Ramos (cell line): ENCODE data around the gene TMEM100.

Source experiments
- in situ Hi-C: fragments of 300-500 bp; cut with MboI; formaldehyde crosslinking; loops from one replicate; pipeline ENCODE4 v1.14.3; 2022; ENCODE audit warnings: low sequenced_read_pairs; ENCODE audit not compliant: unreplicated experiment

Gene TMEM100

DNA sequence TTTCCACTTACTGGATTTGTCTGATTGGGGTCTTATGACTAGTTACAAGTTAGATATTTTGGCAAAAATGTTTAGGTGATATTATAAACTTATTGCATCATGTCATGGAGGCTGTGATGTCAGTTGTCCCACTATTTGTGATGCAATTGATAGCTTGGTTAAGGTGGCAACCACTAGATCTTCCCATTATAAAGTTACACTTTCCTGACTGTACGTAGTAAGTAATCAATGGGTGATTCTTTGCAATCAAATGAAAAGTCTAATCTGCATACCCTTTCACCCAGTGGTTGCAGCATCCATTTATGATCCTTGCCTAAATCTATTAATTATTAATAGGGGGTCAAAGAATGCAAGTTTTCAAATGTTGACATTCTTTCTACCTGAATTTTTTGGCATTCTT lies 23.8 kb upstream of the TMEM100 start:
- in situ Hi-C loops = no loop called here

DNA sequence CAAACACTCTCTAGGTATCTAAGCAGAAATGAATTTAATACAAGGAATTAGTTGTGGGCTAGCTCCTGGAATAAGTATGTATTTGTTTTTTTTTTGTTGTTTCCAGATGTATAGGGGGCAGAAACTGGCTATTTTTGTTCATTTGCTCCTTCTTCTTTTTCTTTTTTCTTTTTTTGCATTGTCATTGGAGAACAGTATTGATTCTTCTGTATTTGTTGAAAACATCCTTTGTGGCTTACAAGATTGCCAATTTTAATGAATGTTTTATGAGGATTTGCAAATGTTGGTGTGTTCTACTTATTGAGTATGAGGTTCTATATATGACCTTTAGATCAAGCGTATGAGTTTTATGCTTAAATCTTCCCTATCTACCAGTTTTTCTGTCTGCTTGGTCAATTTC lies 22.6 kb upstream of the TMEM100 start:
- in situ Hi-C loops = no loop called here

DNA sequence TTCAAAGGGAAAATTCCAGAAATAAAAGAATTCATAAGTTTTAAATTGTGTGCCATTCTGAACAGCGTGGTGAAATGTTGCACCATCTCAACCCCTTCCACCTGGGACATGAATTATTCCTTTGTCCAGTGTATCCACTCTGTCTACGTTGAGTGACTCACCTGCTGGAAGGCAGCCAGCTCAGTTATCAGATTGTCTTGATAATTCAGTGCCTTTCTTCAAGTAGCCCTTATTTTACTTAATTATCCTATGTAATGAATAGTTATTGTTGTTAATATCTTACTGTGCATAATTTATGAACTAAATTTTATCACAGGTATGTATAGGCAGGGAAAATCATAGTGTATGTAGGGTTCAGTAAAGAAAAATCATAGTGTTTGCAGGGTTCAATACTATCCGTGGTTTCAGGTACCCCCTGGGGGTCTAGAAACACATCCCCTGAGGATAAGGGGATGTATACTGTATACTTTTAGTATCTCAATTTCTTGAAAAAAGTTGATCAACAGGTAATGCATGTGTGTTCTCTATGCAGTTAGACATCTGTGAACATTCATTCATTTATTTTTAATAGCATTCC lies 20.5 kb upstream of the TMEM100 start:
- in situ Hi-C loops = no loop called here

DNA sequence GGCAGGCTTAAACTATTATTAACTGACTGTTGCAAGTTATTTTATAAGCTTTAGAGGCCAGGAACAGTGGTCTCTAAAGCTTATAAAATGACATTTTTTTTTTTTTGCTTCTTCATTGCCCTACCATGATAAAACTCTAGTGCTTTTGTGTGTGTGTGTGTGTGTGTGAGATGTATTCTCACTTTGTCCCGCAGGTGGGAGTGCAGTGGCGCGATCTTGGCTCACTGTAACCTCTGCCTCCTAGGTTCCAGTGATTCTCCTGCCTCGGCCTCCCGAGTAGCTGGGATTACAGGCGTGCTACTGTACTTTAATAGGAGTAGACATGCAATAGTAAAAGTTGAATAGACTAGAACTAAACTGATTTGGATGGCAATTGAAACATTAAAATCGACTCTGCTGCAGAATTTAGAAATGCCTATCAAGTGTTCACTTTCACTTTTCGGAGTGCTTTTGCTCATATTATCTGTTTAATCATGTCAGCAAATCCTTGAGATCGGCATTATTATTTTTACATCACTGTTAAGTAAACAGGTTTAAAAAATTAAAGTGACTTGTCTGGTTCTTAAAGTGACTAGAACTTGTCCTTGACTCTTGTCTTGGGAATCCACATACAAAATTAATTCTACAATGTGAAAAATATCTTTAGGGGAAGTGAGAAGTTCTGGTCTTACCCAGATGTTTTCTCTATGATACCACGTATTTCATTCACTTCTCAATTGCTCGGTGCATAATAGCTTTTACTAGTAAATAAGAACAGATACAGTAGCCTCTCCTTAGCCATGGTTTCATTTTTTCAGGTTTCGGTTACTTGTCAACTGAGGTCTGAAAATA lies 19.8 kb upstream of the TMEM100 start:
- in situ Hi-C loops = no loop called here

DNA sequence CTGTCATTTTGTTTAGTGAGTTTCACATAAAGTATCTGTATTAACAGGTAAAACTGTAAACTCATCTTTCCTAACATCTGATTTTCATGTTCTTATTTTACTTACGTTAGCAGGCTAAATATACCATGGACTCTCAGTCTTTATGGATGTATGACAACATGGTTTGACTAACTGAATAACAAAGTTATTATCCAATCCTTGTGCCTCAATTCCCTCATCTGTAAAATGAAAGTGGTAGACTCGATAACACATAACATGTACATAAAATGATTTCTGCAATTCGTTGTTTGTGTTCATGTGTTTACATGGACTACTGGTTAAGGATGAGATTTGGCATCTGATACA lies 18.7 kb upstream of the TMEM100 start:
- in situ Hi-C loops = no loop called here

DNA sequence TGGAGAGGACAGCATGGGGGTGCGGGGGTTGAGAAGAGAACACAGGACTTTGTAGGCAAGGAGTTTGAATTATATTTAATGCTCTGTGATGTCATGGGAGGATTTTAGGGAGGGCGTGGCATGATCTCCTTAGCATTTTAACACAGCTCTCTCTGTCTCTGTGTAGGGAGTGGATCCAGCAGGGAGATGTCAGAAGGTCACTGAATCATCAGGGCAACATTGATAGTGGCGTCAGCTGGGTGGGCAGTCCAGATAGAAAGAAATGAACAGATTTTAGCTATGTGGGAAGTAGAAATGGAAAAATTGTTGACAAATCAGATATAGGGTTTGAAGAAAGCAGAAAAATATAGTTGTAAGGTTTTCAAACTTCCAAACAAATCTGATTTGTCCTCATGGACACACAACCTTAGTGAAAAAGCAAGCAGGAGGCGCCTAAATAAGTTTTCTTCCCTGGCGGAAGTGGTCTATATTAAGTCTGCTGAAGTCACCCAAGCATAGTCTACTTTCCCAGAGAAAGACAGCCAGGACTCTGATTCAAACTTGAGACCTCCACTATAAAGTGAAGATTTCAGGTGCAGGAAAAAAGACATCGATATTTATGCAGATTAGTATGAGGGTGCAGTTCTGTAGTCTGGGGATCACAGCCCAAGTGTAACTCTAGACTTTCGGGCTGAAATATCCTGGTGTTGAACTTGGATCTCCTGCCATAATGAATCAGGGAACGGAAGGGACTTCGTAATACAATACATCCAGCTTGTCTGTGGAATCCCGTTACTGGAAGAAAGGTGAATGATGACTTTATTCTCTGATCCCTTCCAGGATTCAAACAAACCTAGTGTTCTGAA lies 18.1 kb upstream of the TMEM100 start:
- in situ Hi-C loops = no loop called here

DNA sequence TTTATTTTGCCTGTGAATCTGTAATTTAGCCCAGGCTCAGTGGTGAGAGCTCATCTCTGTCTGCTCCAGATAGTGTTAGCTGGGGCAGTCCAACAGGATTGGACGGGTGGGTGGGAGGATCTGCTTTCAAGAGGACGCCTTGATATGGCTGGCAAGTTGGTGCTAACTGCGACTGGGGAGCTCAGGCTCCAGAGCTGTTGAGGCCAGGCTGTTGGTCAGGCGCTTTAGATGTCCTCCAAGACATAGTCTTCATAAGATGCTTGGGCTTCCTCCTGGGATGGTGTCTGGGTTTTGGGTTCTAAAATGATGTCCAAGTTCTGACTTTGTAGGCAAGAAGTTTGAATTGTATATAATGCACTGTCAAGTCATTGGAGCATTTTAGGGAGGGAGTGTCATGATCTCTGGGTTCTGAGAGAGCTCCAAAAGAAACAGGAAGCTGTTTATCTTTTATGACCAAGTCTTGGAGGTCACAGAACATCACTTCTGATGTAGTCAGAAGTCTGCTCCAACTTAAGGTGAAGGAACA lies 15.4 kb upstream of the TMEM100 start:
- in situ Hi-C loops = no loop called here

DNA sequence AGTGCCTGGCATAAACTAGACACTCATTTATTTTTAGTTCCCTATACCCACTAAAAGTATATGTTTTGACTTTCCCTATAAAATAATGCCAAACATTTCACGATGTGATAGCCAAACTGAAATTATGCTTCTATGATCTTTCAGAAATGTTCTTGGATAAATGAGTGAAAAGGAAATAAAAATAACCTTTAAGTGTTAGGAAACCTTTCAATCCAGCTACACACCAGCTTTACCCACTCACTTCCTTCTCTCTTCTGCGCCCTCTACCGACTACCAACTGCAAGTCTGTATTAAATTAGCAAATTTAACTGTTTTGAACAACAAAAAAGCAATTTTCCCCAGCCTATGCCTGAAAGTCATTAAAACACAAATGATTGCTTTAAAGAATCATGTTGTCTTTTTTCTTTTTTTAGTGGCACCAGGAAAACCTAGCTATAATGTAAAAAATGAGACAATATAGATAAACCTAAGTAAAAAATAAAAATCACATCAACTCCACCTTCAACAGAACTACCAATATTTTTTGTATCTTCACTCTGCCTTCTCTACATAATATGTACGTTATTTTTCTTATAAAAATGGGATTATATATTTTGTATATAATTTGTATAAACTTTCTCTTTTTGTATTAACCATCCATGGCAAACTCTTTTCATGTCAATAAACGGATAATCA lies 13.2 kb upstream of the TMEM100 start:
- in situ Hi-C loops = no loop called here

DNA sequence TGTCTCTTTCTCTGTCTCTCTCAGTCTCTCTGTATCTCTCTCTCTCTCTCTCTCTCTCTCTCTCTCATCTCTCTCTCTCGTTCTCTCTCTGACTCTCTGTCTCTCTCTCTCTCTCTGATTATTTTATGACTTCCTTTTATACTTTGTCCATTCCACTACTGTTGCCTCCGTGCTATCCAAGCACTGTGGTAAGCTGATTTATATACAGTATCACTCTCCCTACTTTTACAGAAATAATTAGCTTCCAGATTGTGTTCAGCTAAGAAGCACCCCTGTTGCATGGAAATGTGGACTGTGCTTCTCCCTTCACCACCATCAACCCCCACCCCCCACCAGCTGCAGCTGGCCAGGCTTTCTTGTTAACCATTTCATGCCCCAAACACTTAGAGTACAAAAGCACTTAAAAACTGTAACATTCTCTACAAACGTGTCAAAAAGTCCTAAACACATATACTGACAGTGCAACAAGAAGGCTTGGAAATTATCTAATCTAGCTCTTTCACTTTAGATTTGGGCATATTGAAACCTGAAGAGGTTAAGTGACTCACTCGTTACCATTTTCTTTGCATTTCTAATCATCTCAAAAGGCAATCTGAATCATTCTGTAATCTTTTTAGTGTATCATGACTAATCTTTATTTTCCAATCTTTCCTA lies 11.6 kb upstream of the TMEM100 start:
- in situ Hi-C loops = no loop called here

DNA sequence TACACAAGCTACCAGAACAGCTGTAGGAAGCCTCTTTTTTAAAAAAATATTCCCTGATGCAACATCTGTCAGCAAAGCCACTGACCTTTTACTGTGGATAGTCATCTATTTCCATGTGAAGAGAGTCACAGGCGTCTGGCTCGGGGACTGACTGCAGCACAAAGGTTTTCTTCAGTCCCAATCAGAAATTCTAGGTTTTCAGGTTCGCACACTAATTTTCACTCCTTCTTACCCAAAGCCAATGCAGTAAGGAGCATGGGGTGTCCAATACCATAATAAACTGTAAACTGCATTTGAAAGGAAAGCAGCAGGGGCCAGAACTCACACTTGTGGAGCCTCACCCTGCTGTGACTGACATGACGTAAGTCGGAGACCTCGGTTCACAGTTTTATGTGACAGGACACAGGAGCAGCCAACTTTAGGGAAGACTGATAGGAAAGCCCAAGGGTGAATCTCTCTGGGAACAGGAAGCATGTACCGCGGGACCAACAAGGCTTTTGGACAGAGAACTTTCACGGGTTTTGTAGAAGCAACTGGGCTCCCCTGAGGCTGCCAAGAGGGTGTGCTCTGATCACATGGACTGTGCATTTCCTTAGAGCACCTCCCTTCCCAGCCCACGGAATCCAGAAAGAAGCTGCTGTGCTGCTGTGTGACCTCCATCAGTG lies 9.1 kb upstream of the TMEM100 start:
- in situ Hi-C loops = no loop called here

DNA sequence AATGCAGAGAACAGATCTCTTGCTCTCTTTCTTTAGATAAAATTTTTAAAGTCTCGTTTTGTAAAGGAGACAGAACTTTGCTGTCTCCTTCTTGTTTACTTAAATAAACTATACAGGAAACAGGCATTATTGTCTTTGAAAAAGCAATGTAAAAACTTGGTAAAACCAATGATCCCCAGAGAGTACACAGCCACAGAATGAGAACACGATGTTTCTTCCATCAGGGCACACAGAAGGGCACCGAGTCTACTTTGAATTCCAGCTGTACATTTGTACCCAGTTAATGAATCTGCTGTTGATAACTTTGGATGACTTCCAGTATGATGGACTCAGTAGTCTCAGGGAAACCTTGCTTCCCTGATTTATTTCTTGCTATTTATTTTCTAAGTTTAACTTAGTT lies 8.1 kb upstream of the TMEM100 start:
- in situ Hi-C loops = no loop called here

DNA sequence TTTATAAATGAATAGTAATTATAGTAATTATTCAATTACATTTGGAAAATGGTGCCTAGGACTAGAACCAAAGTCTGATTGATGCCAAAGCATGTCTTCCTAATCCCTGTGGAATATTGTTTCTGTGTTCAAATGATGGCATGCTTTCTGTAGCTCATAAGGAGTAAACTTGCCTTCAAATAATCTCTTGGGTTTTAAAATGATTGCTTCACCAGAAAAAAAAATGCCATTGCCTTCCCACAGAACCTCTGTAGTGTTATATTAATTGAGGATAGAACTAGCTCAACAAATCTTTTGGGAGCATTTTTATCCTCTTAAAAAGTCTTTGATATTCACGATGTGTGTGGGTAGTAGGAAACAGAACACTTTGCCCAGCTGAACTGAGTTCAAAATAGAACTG lies 7.7 kb upstream of the TMEM100 start:
- in situ Hi-C loops = no loop called here

DNA sequence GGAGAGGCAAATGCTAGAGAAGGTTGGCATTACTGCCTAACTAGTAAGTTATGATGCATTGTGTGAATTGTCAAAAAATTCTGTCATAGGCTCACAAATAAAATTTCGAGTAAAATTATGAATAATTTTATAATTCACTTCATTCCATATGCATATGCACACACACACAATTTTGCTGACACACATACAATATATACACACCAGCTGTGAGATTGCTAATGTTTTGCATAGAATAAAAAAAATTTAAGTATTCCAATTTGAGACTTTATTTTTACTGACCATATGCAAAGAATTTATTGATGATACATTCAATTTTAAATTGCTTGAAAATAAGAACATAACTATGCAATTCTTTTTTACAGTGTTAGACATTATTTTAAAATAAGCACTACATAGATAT lies 6.8 kb upstream of the TMEM100 start:
- in situ Hi-C loops = no loop called here

DNA sequence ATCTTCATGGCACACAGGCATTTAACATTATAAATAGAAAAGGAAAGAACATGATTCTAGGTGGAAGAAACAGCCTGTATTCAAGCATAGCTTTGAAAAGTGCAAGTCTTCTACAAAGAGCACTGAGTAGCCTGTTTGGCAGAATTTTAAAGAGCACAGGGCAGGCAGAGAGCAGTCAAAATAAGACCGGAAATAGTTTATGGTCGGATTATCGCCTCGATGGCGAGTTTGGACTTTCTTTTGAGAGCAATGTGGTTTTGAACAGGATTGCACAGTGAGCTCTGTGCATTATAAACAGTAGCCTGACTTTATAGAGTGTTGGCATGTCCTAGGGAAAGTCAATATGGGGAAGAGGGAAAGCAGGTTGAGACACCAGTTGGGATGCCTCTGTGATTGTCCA lies 6.2 kb upstream of the TMEM100 start:
- in situ Hi-C loops = no loop called here

DNA sequence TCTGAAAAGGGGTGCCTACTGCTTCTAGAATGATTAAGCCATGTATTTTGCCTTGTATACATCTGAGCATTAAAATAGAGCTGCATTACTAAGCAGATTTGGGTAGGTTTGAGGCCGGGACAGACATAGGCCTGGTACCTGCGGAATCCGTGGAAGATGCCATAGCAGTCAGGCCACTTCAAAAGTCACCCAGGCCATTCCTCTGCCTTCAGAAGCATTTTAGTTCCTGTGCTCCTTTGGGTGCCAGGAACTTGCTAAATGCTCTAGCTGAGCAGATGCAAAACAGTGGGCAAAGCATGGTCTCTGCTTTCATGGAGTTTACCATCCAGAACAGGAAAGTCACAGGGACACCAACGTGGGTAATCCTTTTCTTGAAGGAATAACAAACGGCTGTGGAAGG lies 5.7 kb upstream of the TMEM100 start:
- in situ Hi-C loops = no loop called here

DNA sequence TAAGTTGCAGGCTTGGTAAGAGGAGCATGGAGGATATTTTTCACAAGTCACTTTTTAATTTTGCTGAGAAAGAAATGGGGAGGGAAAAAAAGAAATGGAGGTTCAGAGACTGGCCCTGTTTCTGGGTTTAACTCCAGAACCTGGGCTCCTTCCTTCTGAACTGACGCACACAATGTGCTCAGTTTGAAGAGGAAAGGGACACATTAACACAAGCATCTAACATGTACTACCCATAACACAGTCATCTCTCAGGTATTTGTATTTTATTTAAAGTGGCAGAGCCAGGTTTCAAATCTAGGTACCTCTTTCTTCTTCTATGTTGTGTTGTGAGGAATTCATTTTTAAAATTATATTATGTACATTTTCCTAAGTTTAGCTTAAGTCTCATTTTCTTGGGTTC lies 5.3 kb upstream of the TMEM100 start:
- in situ Hi-C loops = no loop called here

DNA sequence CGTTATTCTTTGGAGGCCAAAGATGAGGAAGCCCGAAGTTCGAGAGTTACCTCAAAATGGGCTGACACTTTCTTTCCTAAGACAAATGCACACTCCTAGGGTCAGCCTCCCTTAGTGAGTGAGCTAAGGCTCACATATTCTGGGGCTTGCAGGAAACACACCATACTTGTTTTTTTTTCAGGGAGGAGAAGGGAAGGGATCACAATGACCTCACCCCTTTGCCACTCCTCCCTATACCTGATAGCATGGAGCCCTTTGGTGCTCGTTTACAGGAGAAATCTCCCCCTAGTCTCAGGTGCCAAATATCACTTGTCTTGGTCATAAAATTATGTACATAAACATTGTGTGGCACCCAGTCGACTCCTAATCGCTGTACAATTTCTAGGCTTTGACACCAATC lies 4.6 kb upstream of the TMEM100 start:
- in situ Hi-C loops = no loop called here

DNA sequence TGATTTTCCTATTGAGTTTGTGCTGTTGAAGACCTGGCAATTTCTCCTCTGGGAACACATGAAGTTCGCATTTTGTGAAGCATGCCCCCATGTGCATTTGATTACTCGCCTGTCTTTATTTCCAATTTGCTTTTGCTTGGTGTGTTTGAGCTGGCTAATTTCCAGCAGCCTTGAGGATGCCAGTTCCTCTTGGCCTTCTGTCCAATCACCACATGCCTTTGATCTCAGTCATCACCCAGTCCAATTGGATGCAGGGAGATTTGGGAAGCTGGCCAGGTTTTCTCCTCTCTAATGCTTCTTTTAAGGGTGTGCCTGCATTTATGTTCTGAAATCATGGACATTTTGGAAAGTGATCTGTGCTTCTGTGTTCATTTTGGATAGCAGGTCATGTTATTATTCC lies 3.8 kb upstream of the TMEM100 start:
- in situ Hi-C loops = no loop called here

DNA sequence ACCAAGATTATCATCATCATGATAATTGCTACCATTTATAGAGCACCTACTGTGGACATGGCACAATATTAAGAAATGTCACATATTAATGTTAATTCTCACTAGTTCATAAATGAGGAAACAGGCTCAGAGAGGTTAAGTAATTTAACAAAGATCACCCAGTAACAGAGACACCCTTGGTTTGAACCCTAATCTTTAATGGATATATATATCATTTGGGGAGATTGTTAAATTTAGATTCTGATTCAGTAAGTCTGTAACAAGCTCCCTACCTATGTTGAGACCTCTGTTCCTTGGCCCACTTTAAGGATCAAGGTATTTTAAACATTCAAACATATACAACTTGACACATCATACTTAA lies 804 bp upstream of the TMEM100 start:
- in situ Hi-C loops = no loop called here
